ENCODE results near the gene ETV6.

GRCh38 chr12:11797317-11797913, 147.9 kb downstream of the ETV6 start:
- TF ChIP-seq CTCF (IDR thresholded peaks at IDR 0.05) (no peak), ZFX (IDR thresholded peaks at IDR 0.05; ENCODE audit: borderline replicate concordance) (no peak)
